Mucosa of descending colon (tissue), 3 donors: ENCODE results near the gene VPS26A. TPM values are rescaled to one million over a fixed set of nuclear protein-coding genes. Genes with fewer than 3 reads are reported as not detected.
A peak's percentile ranks its signal among the peaks of the same experiment; 100 is the strongest.

ENCODE experiments used
- ATAC-seq: fragments of 200-7000 bp; cut with Tn5 transposase; one replicate; pipeline ENCODE4 v1.9.1; 2020; ENCODE audit warnings: mild to moderate bottlenecking, moderate library complexity
- DNase-seq, 3 donors: peaks; one replicate each; pipeline ENCODE4 v3.0.0-alpha.2; 2020
- H3K36me3 ChIP-seq: fragments of 200-600 bp; one replicate; pipeline ENCODE4 v1.8.0; 2021; ENCODE audit warnings: low read depth, mild to moderate bottlenecking
- H3K4me1 ChIP-seq: fragments of 200-600 bp; one replicate; pipeline ENCODE4 v1.8.0; 2021; ENCODE audit warnings: low read depth, mild to moderate bottlenecking
- H3K4me3 ChIP-seq: fragments of 200-600 bp; one replicate; pipeline ENCODE4 v1.8.0; 2021; ENCODE audit warnings: mild to moderate bottlenecking
- H3K9me3 ChIP-seq: fragments of 200-600 bp; one replicate; pipeline ENCODE4 v1.8.0; 2021; ENCODE audit warnings: mild to moderate bottlenecking
- intact Hi-C, 2 donors: fragments of 100-400 bp; cut with DNase I in 1 of 2; cut with micrococcal nuclease in 1 of 2; formaldehyde crosslinking; loops; one replicate each; pipeline versions ENCODE4 v1.11.0 to v1.11.1; 2022; cut with DNase I, micrococcal nuclease
- total RNA-seq, 3 donors: library from RNA; stranded (reverse); fragmentation: NEBNext Ultra II Directional in 2 of 3; extraction: Animal tissue kit (Norgen Biotek cat#: 25700) in 2 of 3; gene quantifications; one replicate each; pipeline versions ENCODE4 v1.2.1 to v1.2.4, GENCODE V29; 2021 to 2023
- TF ChIP-seq, protein P1 (sequence below): fragments of 200-600 bp; IDR thresholded peaks from one replicate; pipeline ENCODE4 v1.8.0; 2022; ENCODE audit warnings: antibody characterized with exemption, mild to moderate bottlenecking
- donor health status: DM: no; HTN: no; CAD: no; lungs with moderate emphysema.
- donor health status: DM: no; HTN: no; CAD: no.
- donor health status: DM: no; HTN: yes; CAD: no.

Gene VPS26A
- total RNA-seq, 3 donors from 2014 or later: 51.7 to 64.0 (median 61.7) TPM

- Histone ChIP-seq H3K9me3 (no peaks in the 10 kb centered on the region), H3K36me3 (no peaks in the 10 kb centered on the region), H3K4me3 (no peak overlapping the region), H3K4me1 (no peaks in the 10 kb centered on the region)
- DNase-seq (no peak), ATAC-seq (no peak)
- intact Hi-C loops: loop anchor here in 1 of 2 donors (10.0 kb wide), 1 partner anchor 81 kb away; no protein-coding TSS in a partner anchor
- TF ChIP-seq, protein P1, sequence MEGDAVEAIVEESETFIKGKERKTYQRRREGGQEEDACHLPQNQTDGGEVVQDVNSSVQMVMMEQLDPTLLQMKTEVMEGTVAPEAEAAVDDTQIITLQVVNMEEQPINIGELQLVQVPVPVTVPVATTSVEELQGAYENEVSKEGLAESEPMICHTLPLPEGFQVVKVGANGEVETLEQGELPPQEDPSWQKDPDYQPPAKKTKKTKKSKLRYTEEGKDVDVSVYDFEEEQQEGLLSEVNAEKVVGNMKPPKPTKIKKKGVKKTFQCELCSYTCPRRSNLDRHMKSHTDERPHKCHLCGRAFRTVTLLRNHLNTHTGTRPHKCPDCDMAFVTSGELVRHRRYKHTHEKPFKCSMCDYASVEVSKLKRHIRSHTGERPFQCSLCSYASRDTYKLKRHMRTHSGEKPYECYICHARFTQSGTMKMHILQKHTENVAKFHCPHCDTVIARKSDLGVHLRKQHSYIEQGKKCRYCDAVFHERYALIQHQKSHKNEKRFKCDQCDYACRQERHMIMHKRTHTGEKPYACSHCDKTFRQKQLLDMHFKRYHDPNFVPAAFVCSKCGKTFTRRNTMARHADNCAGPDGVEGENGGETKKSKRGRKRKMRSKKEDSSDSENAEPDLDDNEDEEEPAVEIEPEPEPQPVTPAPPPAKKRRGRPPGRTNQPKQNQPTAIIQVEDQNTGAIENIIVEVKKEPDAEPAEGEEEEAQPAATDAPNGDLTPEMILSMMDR: no peak
These were observed 37.9 kb upstream of the VPS26A start for GRCh38 chr10:69086001-69086509.

GRCh38 chr10:69087590-69088470 lies 36.1 kb upstream of the VPS26A start, which contains the start of gene SRGN:
TSS of gene SRGN (plus strand) at chr10:69088103. CDS start at chr10:69088158, 55 bp downstream.
- intact Hi-C loops: loop anchor here in 1 of 2 donors (10.0 kb wide), 1 partner anchor 83 kb away; no protein-coding TSS in a partner anchor

DNA sequence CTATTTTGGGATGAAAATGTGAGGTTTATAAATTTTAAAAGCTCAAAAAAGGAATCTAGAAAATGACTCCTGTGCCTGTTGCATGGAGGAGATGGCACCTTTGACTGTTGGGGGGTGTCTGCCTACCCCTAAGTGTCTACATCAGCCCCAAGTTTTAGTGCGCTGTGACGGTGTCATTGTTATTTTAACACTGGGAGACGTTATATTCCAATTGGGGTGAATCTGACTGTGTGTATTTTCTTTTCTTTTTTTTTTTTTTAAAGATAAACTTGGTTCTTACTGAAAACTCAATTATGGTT lies 35.6 kb upstream of the VPS26A start:
- ATAC-seq (no peak), DNase-seq (no peak)
- Histone ChIP-seq H3K36me3 (no peaks in the 10 kb centered on the region), H3K9me3 (no peaks in the 10 kb centered on the region), H3K4me1 (no peaks in the 10 kb centered on the region), H3K4me3 (no peak overlapping the region)
- intact Hi-C loops: loop anchor here in 1 of 2 donors (10.0 kb wide), 1 partner anchor 84 kb away; no protein-coding TSS in a partner anchor
- TF ChIP-seq, protein P1: no peak

More at GRCh38 chr10:69087590-69088470, 36.1 kb upstream of the VPS26A start, which contains the start of gene SRGN:
- Histone ChIP-seq H3K9me3 (no peaks in the 10 kb centered on the region), H3K4me1 (no peaks in the 10 kb centered on the region), H3K4me3 (no peak within 1 kb of the TSS), H3K36me3 (no peaks in the 10 kb centered on the region)
- DNase-seq: peak in 2 of 3 donors; percentile 37 to 81
- peak; percentile 76 for ATAC-seq
- TF ChIP-seq, protein P1: no peak

- intact Hi-C loops: loop anchor here in 1 of 2 donors (10.0 kb wide), 1 partner anchor 84 kb away; no protein-coding TSS in a partner anchor
- Histone ChIP-seq H3K4me3 (no peak overlapping the region), H3K36me3 (no peaks in the 10 kb centered on the region), H3K4me1 (no peaks in the 10 kb centered on the region), H3K9me3 (no peaks in the 10 kb centered on the region)
- ATAC-seq (peak; percentile 50), DNase-seq (peak in 1 of 3 donors; percentile 33)
- TF ChIP-seq, protein P1: no peak
These were observed 35.0 kb upstream of the VPS26A start for GRCh38 chr10:69088801-69089501.
